Measurements from ENCODE around the gene PACSIN1. TPM values are rescaled to one million over a fixed set of nuclear protein-coding genes. Genes with fewer than 3 reads are reported as not detected.

Gene PACSIN1
- total RNA-seq, 4 donors from 2014 or later = 0.22 TPM; not detected in 3

DNA sequence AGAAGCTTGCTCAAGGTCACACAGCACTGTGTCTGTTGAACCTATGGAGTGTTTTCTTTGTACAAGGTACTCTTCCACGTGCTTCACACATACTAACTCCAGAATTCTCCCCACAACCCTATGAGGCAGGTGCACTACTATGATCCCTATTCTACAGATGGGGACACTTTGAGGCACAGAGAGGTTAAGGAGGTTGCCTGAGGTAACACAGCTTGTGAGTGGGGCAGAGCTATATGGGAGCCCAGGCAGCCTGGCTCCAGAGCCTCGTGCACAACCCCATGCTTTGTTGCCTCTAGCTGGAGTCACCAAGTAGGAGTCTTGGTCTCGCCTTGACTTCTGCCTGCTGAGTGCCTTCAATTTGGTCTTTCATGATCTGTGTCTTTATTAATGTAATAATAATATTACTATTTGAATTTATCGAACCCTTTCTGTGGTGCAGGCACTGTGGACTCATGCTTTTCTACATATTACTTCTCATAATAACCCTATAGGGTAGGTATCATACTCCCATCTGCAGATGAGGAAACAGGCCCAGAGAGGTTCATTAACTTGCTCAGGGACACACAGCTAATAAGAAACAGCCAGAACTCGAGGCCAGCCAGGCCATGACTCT, 103.6 kb downstream of the PACSIN1 start:
- TF ChIP-seq, protein P1, sequence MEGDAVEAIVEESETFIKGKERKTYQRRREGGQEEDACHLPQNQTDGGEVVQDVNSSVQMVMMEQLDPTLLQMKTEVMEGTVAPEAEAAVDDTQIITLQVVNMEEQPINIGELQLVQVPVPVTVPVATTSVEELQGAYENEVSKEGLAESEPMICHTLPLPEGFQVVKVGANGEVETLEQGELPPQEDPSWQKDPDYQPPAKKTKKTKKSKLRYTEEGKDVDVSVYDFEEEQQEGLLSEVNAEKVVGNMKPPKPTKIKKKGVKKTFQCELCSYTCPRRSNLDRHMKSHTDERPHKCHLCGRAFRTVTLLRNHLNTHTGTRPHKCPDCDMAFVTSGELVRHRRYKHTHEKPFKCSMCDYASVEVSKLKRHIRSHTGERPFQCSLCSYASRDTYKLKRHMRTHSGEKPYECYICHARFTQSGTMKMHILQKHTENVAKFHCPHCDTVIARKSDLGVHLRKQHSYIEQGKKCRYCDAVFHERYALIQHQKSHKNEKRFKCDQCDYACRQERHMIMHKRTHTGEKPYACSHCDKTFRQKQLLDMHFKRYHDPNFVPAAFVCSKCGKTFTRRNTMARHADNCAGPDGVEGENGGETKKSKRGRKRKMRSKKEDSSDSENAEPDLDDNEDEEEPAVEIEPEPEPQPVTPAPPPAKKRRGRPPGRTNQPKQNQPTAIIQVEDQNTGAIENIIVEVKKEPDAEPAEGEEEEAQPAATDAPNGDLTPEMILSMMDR (IDR thresholded peaks at IDR 0.05; ENCODE audit: low read depth) = no peak

DNA sequence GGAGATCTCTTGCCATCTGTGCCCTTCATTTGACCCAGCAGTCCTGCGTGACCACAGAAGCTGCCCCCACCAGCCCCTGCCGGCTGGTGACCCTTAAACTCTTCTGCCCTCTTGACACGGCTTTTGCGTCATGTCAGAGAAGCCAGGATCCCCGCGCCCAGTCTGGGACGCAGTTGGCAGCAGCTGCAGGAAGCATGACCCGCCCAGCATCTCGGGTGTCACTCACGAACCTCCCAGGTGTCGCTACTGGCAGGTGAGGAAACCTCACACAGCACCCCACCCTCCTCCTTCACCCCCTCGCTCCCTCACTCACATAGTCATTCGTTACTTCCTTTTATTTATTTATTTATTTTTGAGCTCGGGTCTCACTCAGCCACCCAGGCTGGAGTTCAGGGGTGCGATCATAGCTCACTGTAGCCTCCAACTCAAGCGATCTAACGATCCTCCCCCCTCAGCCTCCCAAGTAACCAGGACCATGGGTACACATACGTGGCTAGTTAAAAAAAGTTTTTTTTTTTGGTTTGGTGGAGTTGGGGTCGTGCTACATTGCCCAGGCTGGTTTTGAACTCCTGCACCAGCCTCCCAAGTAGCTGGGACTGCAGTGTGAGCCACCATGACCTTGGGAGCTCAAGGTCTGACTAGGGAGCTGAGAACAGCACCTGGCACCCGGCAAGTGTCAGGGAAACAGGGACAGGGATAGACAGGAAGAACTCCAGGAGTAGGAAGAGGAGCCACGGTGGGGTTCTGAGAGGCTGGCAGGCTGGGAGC, 104.4 kb downstream of the PACSIN1 start:
- TF ChIP-seq, protein P1 (IDR thresholded peaks at IDR 0.05; ENCODE audit: low read depth) = no peak

GRCh38 chr6:34571388-34571787, 105.5 kb downstream of the PACSIN1 start:
- TF ChIP-seq, protein P1 (IDR thresholded peaks at IDR 0.05; ENCODE audit: low read depth) = no peak

DNA sequence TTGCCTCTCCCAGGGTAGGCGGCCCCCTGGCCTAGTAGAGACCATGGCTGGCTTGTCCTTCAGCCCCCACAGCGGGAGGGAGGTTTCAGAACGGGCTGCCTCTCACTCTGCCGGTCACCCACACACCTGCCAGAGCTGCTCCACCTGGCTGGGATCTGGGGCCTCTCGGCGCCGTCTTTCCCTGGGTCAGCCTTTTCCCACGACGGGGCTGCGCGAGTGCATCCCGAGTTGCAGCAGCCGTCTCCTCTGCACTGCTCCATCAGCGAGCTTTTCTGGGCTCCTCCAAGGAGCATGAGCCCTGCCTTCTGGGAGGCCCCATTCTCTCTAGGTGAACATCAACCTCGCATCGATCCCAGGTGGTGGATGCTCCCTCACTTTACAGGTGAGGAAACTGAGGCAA, 106.1 kb downstream of the PACSIN1 start:
- TF ChIP-seq, protein P1 (IDR thresholded peaks at IDR 0.05; ENCODE audit: low read depth) = no peak

GRCh38 chr6:34572585-34572984, 106.7 kb downstream of the PACSIN1 start:
- TF ChIP-seq, protein P1 (IDR thresholded peaks at IDR 0.05; ENCODE audit: low read depth) = no peak

DNA sequence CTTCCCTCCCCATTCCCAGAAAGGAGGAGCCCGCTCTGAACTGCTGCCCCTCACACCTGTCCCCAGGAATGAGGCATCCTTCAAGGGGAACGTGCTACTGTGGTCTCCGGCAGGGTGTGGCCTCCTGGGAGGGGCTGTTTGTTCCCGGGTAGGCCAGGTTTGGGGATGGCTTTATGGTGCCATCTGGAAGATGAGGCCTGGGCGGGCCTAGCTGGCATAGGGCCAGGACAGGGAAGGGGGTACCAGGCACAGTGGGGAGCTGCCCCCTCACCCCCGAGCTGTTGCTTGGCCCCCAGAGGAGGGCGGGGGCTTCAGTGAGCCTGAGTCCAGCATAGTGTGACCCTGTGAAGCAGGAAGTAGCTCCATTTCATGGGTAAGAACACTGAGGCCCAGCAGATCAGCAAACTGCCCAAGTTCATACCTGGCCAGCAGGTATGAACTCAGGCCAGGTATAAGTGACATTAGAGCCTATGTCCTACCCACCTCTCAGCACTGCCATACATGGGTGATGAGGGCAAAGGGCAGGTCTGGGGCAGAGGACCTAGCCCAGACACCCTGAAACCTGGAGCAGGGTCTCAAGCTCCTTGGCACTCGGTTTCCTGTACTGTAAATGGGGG, 107.8 kb downstream of the PACSIN1 start:
- TF ChIP-seq, protein P1 (IDR thresholded peaks at IDR 0.05; ENCODE audit: low read depth) = no peak

DNA sequence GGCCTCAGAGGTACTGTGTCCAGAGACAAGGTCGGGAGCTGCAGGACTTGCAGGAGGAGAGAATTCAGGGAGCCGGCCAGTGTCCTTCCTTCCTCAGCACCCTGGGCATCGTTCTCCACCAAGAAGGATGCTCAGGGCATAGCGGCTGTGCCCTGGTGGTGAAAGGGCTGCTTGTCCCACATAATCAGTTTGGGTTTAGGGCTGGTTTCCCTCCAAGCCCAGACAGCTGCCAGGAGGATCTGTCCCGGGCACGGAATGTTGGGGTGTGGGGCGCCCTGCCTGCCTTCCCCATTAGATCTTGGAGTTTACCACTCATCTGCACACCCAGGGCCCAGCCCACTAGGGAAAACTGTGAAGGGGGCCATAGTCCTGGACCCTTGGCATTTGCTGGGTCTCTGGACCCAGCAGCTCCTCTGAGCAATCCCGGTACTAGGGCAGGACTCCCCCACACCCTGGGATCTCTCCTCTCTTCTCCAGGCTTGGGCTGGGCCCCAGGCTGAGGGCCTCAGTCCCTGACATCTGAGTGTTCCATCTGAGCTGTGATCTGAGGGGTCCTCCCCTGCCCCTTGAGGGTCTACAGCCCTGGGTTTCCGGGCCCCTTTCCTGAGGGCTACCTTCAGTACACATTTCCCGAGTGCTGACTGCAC, 108.9 kb downstream of the PACSIN1 start:
- TF ChIP-seq, protein P1 (IDR thresholded peaks at IDR 0.05; ENCODE audit: low read depth) = no peak
